Panc1 (cell line): ENCODE results near the gene FER1L5. TPM values are rescaled to one million over a fixed set of nuclear protein-coding genes. Genes with fewer than 3 reads are reported as not detected.

Experiments
- ATAC-seq: fragments of 200-7000 bp; cut with Tn5 transposase; 2 replicates; pipeline ENCODE4 v1.9.1; 2020; ENCODE audit warnings: mild to moderate bottlenecking, moderate library complexity
- BruUV-seq: library from RNA; stranded (reverse); fragments of 400-500 nt; replicated peaks from 2 replicates; lab custom pipeline; 2021; lab: Mats Ljungman, UMichigan
- CTCF ChIA-PET: fragments of 300-600 bp; sonication (Branson Sonifier 250); formaldehyde crosslinking; loops from one replicate; lab custom pipeline; 2022; ENCODE audit warnings: antibody characterized with exemption; lab: Charles Lee
- POLR2A ChIA-PET: fragments of 300-600 bp; sonication (Branson Sonifier 250); formaldehyde crosslinking; loops from one replicate; lab custom pipeline; 2022; ENCODE audit warnings: antibody characterized with exemption; lab: Charles Lee
- DNase-seq: peaks from one replicate; pipeline ENCODE4 v3.0.0-alpha.2; 2010; ENCODE audit warnings: low read depth, low spot score
- H3K27ac ChIP-seq: 2 replicates; pipeline ENCODE4 v1.5.1; 2011; ENCODE audit warnings: mild to moderate bottlenecking, low read length, inconsistent platforms
- H3K27me3 ChIP-seq: fragments of 200-500 bp; sonication (Bioruptor generic); 2 replicates; pipeline ENCODE4 v1.6.0; 2014; ENCODE audit warnings: low read length, inconsistent platforms; ENCODE audit not compliant: control insufficient read depth, insufficient read depth
- H3K36me3 ChIP-seq: fragments of 200-500 bp; sonication (Bioruptor generic); 2 replicates; pipeline ENCODE4 v1.5.1; 2014; ENCODE audit warnings: inconsistent platforms, mild to moderate bottlenecking, low read length, moderate library complexity; ENCODE audit not compliant: control insufficient read depth, insufficient read depth
- H3K4me1 ChIP-seq: 2 replicates; pipeline ENCODE4 v1.5.1; 2011; ENCODE audit warnings: inconsistent platforms, mild to moderate bottlenecking, low read length, moderate library complexity; ENCODE audit not compliant: control insufficient read depth, insufficient read depth
- H3K4me3 ChIP-seq, 2 experiments: 2 replicates each; pipeline ENCODE4 v1.5.1; 2011 to 2012; ENCODE audit warnings: low read depth in 2 of 2, low read length in 2 of 2, mild to moderate bottlenecking in 2 of 2, inconsistent platforms in 1 of 2, moderate library complexity in 1 of 2
- H3K9me3 ChIP-seq: fragments of 200-500 bp; sonication (Bioruptor generic); 2 replicates; pipeline ENCODE4 v1.5.1; 2014; ENCODE audit warnings: low read depth, mild to moderate bottlenecking, inconsistent platforms, low read length, moderate library complexity; ENCODE audit not compliant: control insufficient read depth, insufficient read depth
- POLR2AphosphoS5 ChIP-seq: IDR thresholded peaks from 2 replicates; pipeline ENCODE4 v1.6.1; 2012; ENCODE audit warnings: mild to moderate bottlenecking, low read depth, low read length, moderate library complexity
- SIN3A ChIP-seq: IDR thresholded peaks from 2 replicates; pipeline ENCODE4 v1.6.1; 2012; ENCODE audit warnings: low read depth, mild to moderate bottlenecking, low read length, moderate library complexity, borderline replicate concordance; ENCODE audit not compliant: insufficient read depth
- TCF7L2 ChIP-seq: IDR thresholded peaks from 2 replicates; pipeline ENCODE4 v1.6.1; 2011; ENCODE audit warnings: mild to moderate bottlenecking, low read depth, low read length, inconsistent platforms
- in situ Hi-C: cut with HindIII; loops from 2 replicates; pipeline ENCODE4 v1.10.0; 2016; ENCODE audit warnings: low sequenced_read_pairs, low pct_unique_long_range_greater_than_20kb
- intact Hi-C: fragments of 100-400 bp; cut with micrococcal nuclease; formaldehyde crosslinking; loops from one replicate; pipeline ENCODE4 v1.10.0; 2022; ENCODE audit not compliant: unreplicated experiment
- total RNA-seq: library from RNA; stranded (reverse); gene quantifications from one replicate; pipeline ENCODE4 v1.2.1, GENCODE V29; 2021; ENCODE audit not compliant: unreplicated experiment
- TF ChIP-seq, protein P1 (sequence below): fragments of 450-650 bp; IDR thresholded peaks from 2 replicates; pipeline ENCODE4 v1.5.1; 2017; ENCODE audit warnings: mild to moderate bottlenecking
- TF ChIP-seq, protein P2 (sequence below), 2 experiments: IDR thresholded peaks; 2 replicates each; pipeline ENCODE4 v1.6.1; 2011 to 2012; ENCODE audit warnings: low read depth in 2 of 2, control low read depth in 1 of 2, low read length in 1 of 2, mild to moderate bottlenecking in 1 of 2, moderate library complexity in 1 of 2; ENCODE audit not compliant: insufficient read depth in 1 of 2

FER1L5 gene
- total RNA-seq, 1 experiment from 2014 or later: not detected

DNA sequence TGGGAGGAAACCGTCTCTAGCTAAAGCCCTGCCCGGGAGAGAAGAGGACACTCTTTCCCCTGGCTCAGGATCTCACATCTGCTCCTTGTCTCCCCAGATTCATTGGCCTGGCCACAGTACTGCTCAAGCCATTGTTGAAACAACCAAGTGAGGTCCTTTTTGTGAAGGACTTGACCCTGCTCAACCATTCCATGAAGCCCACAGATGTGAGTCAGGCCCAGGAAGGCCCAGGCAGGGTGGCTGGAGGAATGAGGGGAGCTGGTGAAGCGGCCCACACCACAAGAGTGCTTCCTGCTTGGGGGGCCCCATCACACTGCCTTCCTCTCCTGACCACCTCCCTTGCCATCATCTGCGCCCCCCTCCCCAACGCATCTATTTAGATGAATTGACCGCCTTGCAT lies 5.1 kb downstream of the FER1L5 start:
- TF ChIP-seq, protein P1, sequence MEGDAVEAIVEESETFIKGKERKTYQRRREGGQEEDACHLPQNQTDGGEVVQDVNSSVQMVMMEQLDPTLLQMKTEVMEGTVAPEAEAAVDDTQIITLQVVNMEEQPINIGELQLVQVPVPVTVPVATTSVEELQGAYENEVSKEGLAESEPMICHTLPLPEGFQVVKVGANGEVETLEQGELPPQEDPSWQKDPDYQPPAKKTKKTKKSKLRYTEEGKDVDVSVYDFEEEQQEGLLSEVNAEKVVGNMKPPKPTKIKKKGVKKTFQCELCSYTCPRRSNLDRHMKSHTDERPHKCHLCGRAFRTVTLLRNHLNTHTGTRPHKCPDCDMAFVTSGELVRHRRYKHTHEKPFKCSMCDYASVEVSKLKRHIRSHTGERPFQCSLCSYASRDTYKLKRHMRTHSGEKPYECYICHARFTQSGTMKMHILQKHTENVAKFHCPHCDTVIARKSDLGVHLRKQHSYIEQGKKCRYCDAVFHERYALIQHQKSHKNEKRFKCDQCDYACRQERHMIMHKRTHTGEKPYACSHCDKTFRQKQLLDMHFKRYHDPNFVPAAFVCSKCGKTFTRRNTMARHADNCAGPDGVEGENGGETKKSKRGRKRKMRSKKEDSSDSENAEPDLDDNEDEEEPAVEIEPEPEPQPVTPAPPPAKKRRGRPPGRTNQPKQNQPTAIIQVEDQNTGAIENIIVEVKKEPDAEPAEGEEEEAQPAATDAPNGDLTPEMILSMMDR: no peak
- TF ChIP-seq, protein P2, sequence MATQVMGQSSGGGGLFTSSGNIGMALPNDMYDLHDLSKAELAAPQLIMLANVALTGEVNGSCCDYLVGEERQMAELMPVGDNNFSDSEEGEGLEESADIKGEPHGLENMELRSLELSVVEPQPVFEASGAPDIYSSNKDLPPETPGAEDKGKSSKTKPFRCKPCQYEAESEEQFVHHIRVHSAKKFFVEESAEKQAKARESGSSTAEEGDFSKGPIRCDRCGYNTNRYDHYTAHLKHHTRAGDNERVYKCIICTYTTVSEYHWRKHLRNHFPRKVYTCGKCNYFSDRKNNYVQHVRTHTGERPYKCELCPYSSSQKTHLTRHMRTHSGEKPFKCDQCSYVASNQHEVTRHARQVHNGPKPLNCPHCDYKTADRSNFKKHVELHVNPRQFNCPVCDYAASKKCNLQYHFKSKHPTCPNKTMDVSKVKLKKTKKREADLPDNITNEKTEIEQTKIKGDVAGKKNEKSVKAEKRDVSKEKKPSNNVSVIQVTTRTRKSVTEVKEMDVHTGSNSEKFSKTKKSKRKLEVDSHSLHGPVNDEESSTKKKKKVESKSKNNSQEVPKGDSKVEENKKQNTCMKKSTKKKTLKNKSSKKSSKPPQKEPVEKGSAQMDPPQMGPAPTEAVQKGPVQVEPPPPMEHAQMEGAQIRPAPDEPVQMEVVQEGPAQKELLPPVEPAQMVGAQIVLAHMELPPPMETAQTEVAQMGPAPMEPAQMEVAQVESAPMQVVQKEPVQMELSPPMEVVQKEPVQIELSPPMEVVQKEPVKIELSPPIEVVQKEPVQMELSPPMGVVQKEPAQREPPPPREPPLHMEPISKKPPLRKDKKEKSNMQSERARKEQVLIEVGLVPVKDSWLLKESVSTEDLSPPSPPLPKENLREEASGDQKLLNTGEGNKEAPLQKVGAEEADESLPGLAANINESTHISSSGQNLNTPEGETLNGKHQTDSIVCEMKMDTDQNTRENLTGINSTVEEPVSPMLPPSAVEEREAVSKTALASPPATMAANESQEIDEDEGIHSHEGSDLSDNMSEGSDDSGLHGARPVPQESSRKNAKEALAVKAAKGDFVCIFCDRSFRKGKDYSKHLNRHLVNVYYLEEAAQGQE (IDR thresholded peaks at IDR 0.05; ENCODE audit: insufficient read depth in 1 of 2, low read depth in 2 of 2, low read length in 1 of 2): no peak
- TF ChIP-seq POLR2AphosphoS5: no peak
- ChIA-PET CTCF (no interaction called here), POLR2A (no interaction called here)
- BruUV-seq: no TSS peak
- intact Hi-C loops (no loop called here), in situ Hi-C loops (no loop called here)
- Histone ChIP-seq H3K36me3 (no peaks in the 10 kb centered on the region), H3K27ac (no peak overlapping the region), H3K4me3 (no peak overlapping the region), H3K27me3 (no peaks in the 10 kb centered on the region), H3K4me1 (no peaks in the 10 kb centered on the region), H3K9me3 (no peaks in the 10 kb centered on the region)
- DNase-seq: no peak
- ATAC-seq: no peak

DNA sequence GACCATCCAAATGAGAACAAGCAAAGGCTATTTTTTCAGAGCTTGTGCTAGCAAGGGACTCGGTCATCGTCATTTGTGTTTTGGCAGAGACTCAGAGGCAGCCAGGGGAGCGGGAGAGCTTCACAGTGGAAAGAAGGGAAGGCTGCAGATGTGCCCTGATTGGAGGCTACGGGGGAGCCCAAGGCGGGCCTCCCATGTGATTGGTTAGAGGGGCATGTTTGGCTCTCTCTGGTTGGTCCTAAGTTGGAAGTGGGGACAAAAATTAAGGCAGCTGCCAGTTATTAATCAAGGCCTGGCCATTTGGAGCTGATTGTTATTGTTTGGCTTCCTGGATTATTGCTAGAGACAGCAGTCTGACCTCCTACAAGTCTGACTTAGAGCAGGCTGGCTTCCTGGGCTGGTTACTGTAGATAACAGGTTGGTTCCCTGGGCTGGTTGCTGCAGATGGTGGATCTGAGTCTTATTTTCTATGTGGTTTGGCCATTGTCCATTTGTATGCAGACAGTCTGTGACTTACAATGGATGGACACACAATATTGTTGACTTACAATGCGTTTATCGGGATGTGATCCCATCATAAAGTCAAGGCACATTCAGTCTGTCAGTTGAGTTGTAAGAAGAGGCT lies 5.9 kb downstream of the FER1L5 start:
- DNase-seq (no peak), ATAC-seq (no peak)
- H3K9me3 ChIP-seq: no peaks in the 10 kb centered on the region
- POLR2A ChIA-PET: no interaction called here
- no peaks in the 10 kb centered on the region for H3K4me1 ChIP-seq
- no peaks in the 10 kb centered on the region for H3K27me3 ChIP-seq
- H3K36me3 ChIP-seq: no peaks in the 10 kb centered on the region
- in situ Hi-C loops: no loop called here
- no peak overlapping the region for H3K4me3 ChIP-seq
- intact Hi-C loops: no loop called here
- H3K27ac ChIP-seq: no peak overlapping the region
- no TSS peak for BruUV-seq
- CTCF ChIA-PET: interaction anchor here (0.6 kb wide), 1 partner anchor 30 kb away, joined by 3 read pairs; no protein-coding TSS in a partner anchor
- TF ChIP-seq, protein P2 (IDR thresholded peaks at IDR 0.05; ENCODE audit: insufficient read depth in 1 of 2, low read depth in 2 of 2, low read length in 1 of 2): no peak
- TF ChIP-seq SIN3A (no peak), TCF7L2 (no peak), POLR2AphosphoS5 (no peak)
- TF ChIP-seq, protein P1: no peak
